ENCODE results near the gene PTPN4.

GRCh38 chr2:119981896-119982295, 222.2 kb downstream of the PTPN4 start:
- TF ChIP-seq, protein P1, sequence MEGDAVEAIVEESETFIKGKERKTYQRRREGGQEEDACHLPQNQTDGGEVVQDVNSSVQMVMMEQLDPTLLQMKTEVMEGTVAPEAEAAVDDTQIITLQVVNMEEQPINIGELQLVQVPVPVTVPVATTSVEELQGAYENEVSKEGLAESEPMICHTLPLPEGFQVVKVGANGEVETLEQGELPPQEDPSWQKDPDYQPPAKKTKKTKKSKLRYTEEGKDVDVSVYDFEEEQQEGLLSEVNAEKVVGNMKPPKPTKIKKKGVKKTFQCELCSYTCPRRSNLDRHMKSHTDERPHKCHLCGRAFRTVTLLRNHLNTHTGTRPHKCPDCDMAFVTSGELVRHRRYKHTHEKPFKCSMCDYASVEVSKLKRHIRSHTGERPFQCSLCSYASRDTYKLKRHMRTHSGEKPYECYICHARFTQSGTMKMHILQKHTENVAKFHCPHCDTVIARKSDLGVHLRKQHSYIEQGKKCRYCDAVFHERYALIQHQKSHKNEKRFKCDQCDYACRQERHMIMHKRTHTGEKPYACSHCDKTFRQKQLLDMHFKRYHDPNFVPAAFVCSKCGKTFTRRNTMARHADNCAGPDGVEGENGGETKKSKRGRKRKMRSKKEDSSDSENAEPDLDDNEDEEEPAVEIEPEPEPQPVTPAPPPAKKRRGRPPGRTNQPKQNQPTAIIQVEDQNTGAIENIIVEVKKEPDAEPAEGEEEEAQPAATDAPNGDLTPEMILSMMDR (conservative IDR thresholded peaks at IDR 0.05): no peak
- TF ChIP-seq EZH2 (IDR thresholded peaks at IDR 0.05; ENCODE audit: low read depth): no peak

All from PC-9 (cell line).